Left ventricle myocardium inferior (tissue), 1 donor: ENCODE data around the gene TTC29. TPM values are rescaled to one million over a fixed set of nuclear protein-coding genes. Genes with fewer than 3 reads are reported as not detected.

Source experiments
- DNase-seq: peaks from one replicate; pipeline ENCODE4 v3.0.0-alpha.2; 2020
- H3K27ac ChIP-seq: fragments of 200-600 bp; replicated peaks from 2 replicates; pipeline ENCODE4 v1.8.0; 2021
- H3K27me3 ChIP-seq: fragments of 200-600 bp; 2 replicates; pipeline ENCODE4 v1.8.0; 2021; ENCODE audit warnings: low read depth
- H3K36me3 ChIP-seq: fragments of 200-600 bp; 2 replicates; pipeline ENCODE4 v1.8.0; 2021
- H3K4me1 ChIP-seq: fragments of 200-600 bp; 2 replicates; pipeline ENCODE4 v1.8.0; 2021
- H3K4me3 ChIP-seq: fragments of 200-600 bp; 2 replicates; pipeline ENCODE4 v1.8.0; 2021; ENCODE audit warnings: mild to moderate bottlenecking, moderate library complexity
- H3K9me3 ChIP-seq: fragments of 200-600 bp; replicated peaks from 2 replicates; pipeline ENCODE4 v1.8.0; 2021
- intact Hi-C: fragments of 100-400 bp; cut with micrococcal nuclease; formaldehyde crosslinking; loops from one replicate; pipeline ENCODE4 v1.11.0; 2022
- total RNA-seq: library from RNA; stranded (reverse); fragmentation: NEBNext Ultra II Directional; extraction: Animal tissue kit (Norgen Biotek cat#: 25700); gene quantifications from one replicate; pipeline ENCODE4 v1.2.1, GENCODE V29; 2021
- TF ChIP-seq, protein P1 (sequence below): fragments of 200-600 bp; IDR thresholded peaks from 2 replicates; pipeline ENCODE4 v1.8.0; 2021; ENCODE audit warnings: antibody characterized with exemption, mild to moderate bottlenecking, borderline replicate concordance
- donor health status: DM: no; HTN: yes; CAD: no; lungs with severe emphysema.

The TTC29 gene
- total RNA-seq, 1 donor from 2014 or later: not detected

DNA sequence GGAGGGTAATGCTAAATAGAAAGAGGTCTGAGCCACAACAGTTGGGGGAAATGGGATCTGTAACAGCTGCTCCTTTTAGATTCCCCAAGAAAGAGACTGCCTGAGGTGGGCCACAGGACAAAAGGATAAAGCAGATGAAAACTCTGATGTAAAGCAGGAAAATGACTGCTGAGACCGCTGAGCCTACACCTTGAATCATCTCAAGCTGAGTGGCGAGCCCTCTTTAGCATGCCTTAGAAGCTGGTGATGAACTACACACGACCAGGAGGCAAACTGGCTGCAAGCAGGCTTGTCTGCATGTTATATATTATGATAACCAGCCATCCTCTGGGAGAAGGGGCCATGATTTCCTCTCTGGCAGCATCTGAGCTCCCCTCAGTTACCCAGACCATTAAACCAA, 88.4 kb downstream of the TTC29 start:
- no peak overlapping the region for H3K4me3 ChIP-seq
- peaks cover 5% of the 10 kb centered on the region for H3K27me3 ChIP-seq
- no peaks in the 10 kb centered on the region for H3K9me3 ChIP-seq
- no peak overlapping the region for H3K27ac ChIP-seq
- intact Hi-C loops: no loop called here
- H3K4me1 ChIP-seq: no peaks in the 10 kb centered on the region
- DNase-seq: no peak
- H3K36me3 ChIP-seq: no peaks in the 10 kb centered on the region
- TF ChIP-seq, protein P1, sequence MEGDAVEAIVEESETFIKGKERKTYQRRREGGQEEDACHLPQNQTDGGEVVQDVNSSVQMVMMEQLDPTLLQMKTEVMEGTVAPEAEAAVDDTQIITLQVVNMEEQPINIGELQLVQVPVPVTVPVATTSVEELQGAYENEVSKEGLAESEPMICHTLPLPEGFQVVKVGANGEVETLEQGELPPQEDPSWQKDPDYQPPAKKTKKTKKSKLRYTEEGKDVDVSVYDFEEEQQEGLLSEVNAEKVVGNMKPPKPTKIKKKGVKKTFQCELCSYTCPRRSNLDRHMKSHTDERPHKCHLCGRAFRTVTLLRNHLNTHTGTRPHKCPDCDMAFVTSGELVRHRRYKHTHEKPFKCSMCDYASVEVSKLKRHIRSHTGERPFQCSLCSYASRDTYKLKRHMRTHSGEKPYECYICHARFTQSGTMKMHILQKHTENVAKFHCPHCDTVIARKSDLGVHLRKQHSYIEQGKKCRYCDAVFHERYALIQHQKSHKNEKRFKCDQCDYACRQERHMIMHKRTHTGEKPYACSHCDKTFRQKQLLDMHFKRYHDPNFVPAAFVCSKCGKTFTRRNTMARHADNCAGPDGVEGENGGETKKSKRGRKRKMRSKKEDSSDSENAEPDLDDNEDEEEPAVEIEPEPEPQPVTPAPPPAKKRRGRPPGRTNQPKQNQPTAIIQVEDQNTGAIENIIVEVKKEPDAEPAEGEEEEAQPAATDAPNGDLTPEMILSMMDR: no peak

- intact Hi-C loops: no loop called here
- no peak for DNase-seq
These were observed 89.9 kb downstream of the TTC29 start for GRCh38 chr4:146855761-146856160.

DNA sequence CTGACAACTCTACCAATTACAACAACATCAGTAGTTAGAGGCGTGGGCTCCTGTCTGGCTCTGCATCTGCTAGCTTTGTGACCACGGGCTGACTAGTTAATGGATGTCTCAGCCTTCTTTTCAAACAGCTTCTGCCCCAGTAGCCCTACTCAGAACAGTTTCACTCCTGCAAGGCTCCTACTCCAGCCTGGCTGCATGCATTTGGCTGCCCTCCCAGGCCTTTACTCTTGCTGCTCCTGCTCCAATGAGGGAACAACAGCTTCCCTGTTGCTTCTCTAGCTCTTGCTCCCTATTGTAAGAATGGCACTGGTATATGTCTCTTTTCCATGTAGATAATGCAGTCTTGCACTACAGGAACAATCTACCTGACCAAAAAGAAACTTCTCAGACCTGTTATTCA, 93.3 kb downstream of the TTC29 start:
- Histone ChIP-seq H3K27ac (no peak overlapping the region), H3K36me3 (no peaks in the 10 kb centered on the region), H3K4me3 (no peak overlapping the region), H3K27me3 (no peaks in the 10 kb centered on the region), H3K9me3 (no peaks in the 10 kb centered on the region), H3K4me1 (no peaks in the 10 kb centered on the region)
- no peak for DNase-seq
- TF ChIP-seq, protein P1: no peak
- intact Hi-C loops: no loop called here

More at GRCh38 chr4:146855761-146856160, 89.9 kb downstream of the TTC29 start:
- Histone ChIP-seq H3K4me3 (no peak overlapping the region), H3K27me3 (peaks cover 5% of the 10 kb centered on the region), H3K9me3 (no peaks in the 10 kb centered on the region), H3K36me3 (no peaks in the 10 kb centered on the region), H3K4me1 (no peaks in the 10 kb centered on the region), H3K27ac (no peak overlapping the region)
- TF ChIP-seq, protein P1: no peak

DNA sequence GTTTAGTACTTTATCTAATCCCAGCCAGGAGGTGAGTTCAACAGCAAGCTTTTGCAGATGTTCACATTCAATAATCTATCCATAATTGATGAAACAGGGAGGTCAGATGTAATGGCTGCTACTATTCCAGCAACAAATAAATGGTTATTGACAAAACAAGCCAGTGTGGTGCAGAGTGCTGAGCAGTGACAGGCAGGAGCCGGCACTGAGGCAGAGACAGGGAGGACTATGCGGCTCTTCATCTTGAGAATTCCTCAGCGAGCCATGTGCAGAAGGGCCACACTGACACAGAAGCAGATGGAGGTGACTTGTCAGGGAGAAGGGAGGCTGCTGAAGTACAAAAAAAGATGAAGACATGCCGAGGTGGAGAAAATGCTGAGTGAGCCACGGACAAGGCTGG, 98.3 kb downstream of the TTC29 start:
- H3K27ac ChIP-seq: no peak overlapping the region
- DNase-seq: no peak
- intact Hi-C loops: no loop called here
- no peaks in the 10 kb centered on the region for H3K9me3 ChIP-seq
- no peaks in the 10 kb centered on the region for H3K4me1 ChIP-seq
- H3K36me3 ChIP-seq: no peaks in the 10 kb centered on the region
- TF ChIP-seq, protein P1: no peak
- H3K4me3 ChIP-seq: no peak overlapping the region
- H3K27me3 ChIP-seq: no peaks in the 10 kb centered on the region

DNA sequence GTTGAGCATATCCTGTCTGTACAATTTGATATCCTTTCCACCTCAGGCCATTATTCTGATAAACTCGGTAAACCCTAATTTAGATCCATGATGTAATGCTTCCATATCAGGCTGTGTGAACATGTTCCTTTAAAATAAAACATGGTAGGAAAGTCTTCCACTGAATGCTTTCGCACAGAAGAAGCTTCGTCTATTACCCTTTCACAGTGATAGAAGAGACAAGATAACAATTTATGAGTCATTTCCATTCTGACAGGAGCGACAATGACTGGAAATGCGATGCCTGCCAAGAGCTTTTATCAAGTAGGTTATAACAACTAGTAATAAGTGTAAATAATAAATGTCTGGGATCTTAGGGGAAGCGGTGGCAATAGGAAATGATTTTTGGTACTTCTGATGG, 98.8 kb downstream of the TTC29 start:
- no peaks in the 10 kb centered on the region for H3K9me3 ChIP-seq
- TF ChIP-seq, protein P1: no peak
- intact Hi-C loops: no loop called here
- no peaks in the 10 kb centered on the region for H3K4me1 ChIP-seq
- no peak for DNase-seq
- no peak overlapping the region for H3K4me3 ChIP-seq
- no peaks in the 10 kb centered on the region for H3K27me3 ChIP-seq
- no peak overlapping the region for H3K27ac ChIP-seq
- no peaks in the 10 kb centered on the region for H3K36me3 ChIP-seq

DNA sequence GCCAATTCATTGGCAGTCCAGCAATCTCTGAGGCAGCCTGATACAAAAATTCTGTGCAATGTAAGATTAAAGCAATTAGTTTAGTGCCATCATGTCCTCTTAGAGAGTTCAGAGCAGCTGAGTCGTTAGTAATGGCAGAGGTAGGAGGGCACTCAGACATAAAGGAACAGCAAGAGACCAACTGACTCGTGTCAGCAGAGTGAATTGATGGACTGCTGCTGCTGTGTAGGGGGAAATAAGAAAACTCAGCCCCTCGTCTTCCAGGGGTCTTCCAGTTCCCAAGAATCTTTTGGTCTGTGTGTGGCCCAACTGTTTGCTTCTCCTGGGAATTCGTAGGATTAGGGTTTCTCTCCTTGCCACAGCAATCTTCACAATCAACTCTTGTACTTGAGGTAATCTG, 100.9 kb downstream of the TTC29 start:
- H3K4me3 ChIP-seq: no peak overlapping the region
- H3K9me3 ChIP-seq: no peaks in the 10 kb centered on the region
- DNase-seq: no peak
- no peaks in the 10 kb centered on the region for H3K36me3 ChIP-seq
- H3K27me3 ChIP-seq: no peaks in the 10 kb centered on the region
- H3K27ac ChIP-seq: no peak overlapping the region
- H3K4me1 ChIP-seq: no peaks in the 10 kb centered on the region
- intact Hi-C loops: no loop called here
- TF ChIP-seq, protein P1: no peak
